GM21737 (cell line): ENCODE measurements around the gene TMCO4.

ENCODE experiments used
- ATAC-seq: cut with Tn5 transposase; IDR thresholded peaks from one replicate; pipeline ENCODE4 v1.9.1; 2021; ENCODE audit warnings: mild to moderate bottlenecking, moderate library complexity; ENCODE audit not compliant: unreplicated experiment

The TMCO4 gene

DNA sequence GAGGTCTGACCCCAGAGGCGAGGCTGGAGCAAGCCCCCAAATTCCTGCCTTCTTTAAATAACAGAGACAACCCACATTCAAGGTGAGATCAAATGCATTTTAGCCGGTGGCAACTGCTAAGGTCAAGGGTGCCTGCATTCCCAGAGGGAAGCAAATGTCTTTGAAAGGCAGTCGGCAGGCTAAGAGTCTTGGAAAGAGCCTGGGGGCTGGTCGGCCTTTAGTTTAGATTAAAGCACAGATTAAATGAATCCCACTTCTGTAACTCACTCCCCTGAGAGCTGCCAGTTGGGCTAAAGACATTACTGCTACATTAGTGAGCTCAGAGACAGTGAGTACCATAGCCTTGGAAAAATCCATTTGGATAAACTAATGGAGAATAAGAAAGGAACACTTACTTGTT is 75.8 kb downstream of the TMCO4 start:
- ATAC-seq, result no peak

DNA sequence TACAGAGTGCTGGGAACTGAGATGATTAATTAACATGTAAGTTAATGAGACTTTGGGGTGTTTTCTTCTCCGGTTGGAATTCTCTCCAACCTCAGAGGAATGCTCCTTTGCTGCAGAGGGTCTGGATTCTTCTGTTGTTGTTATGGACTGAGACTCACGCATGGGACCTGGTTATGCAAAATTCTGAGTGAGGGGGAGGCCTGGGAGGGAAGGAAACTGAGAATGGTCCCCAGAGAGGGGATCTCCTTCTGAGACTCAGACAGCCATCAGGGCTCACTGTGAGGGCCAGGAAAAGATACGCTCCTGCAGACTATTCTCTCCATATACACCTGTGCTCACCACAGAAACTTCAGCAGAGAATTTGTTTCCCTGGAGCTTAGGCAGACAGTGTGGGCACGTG is 78.7 kb downstream of the TMCO4 start:
- no peak for ATAC-seq

DNA sequence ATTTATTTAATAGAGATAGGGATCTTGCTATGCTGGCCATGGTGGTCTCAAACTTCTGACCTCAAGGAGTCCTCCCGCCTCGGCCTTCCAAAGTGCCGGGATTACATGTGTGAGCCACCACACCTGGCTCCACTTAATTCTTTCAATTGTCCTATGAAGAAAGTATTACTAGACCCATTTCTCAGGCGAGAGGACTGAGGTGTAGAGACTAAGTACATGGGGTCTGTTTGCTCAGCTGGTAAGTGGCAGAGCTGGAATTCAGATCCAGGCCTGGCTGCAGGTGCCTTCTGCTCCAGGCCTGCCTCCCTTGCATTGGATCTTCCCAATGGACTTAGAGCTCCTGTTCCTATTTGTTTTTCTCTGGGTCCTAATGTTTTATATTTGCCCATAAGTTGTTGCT is 79.5 kb downstream of the TMCO4 start:
- ATAC-seq, result no peak

DNA sequence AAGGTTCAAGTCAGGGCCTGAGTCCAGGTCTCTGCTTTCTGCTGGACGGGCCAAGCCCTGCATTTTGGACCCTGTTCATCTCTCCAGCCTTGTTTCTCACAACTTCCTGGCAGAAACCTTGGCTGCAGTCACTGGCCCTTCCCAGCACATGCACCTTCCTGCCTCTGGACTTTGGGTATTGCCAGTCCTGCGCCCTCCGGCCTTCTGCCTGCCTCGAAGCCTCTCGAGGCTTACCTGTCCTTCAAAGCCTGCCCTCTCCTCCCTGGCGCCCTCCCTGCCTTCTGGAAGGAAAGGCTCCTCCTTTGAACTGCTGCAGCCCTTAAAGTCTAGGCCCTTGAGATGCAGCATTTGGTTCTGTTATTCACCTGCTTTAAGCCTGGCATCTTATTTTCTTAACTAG is 82.2 kb downstream of the TMCO4 start:
- ATAC-seq, result no peak

DNA sequence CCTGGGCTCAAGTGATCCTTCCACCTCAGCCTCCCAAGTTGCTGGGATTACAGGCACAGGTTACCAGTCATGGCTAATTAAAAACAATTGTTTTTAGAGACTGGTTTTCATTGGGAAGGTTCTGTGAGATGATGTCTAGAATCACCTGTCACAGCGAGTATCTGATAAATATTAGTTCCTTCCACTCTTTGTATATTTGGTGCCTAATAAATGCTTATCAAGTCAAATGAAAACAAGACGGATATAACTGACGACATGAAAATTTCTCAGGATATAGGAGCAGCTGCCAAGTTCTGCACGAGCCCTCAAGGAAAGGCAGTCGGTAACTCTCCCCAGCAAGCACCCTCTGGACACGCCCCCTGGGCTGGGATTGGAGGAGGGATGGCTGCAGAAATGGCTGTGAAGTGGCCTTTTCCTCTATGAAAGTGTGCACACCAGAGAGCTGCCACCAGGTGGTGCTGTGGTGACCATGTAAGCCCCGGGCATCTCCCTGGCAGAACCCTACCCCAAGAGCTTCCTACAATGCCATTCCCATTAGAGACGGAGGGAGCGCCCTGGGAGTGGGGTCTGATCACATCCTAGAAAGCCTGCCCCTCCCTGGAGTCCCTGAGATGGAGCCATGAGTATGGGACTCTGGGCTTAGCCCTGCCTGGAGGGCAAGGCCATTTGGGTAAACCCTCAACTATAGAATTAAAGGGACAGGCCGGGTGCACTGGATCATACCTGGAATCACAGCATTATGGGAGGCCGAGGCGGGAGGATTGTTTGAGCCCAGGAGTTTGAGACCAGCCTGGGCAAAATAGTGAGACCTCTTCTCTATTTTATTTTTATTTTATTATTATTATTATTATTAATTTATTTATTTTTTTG is 84.1 kb downstream of the TMCO4 start:
- ATAC-seq, result no peak

DNA sequence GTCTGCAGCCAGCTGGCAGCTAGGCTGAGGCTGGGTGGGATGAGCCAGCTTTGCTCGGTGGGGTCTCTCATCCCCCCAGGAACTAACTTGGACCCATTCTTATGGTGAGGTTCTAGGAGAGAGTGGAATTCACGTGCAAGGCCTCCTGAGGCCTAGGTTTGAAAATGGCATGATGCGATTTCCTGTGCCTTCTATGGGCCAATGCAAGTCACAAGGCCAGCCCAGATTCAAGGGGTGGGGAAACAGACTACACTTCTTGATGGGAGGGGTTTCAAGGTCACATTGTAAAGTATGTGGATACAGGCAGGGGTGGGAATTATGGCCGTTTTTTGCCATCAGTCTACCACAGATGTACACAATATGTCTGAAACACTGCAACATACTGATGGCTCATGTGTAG is 86.8 kb downstream of the TMCO4 start:
- ATAC-seq, result no peak

DNA sequence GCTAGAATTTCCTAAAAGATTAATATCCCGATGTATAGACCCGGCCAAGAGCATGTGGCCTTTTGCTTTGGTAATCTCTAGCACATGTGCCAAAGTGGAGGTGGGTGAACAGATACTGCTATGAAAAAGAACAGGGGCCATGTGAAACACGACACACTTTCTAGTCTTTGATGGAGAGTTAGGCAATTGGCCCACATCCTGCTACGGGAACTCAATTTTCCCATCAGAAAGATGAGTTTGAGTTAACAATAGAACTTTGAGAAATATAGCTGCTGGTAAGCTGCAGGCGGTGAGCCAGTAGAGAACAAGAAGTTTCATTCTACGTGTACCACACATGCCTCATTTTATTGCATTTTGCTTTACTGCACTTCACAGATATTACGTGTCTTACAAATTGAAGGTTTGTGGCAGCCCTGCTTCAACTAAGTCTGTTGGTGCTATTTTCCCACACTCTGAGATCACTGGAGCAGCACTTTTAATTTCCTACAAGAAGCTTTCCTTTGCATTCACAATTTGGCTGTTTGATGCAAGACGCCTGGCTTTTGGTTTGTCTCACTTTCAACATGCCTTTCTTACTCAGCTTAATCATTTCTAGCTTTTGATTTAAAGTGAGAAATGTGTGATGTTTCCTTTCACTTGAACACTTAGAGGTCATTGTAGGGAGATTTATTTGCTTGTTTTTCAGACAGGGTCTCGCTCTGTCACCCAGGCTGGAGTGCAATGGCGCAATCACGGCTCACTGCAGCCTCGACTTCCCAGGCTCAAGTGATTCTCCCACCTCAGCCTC is 88.7 kb downstream of the TMCO4 start:
- peak; percentile 54 for ATAC-seq

DNA sequence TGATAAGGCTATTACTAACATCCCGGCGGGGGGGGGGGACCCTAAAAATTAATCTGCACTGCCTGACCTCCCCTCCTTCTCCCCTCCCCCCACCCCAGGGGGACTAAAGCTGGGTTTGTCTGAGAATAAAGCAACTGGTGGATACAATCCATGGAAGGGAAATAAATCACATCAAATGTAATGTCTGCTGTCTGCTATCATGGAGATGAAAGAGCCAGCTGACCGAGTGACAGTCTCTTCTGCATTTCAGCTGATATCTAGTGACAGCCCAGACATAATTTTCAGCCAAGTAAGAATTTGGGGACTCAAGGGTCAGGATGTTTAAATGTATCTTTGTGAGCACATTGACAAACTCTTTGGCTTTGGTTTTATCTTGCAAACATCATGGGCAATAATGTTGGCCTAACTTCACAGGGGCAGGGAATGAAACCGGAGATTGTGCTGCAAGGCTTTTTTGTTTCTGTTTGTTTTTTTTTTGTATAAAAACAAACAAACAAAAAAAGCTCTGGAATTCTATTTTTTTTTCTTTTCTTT is 90.4 kb downstream of the TMCO4 start:
- no peak for ATAC-seq

DNA sequence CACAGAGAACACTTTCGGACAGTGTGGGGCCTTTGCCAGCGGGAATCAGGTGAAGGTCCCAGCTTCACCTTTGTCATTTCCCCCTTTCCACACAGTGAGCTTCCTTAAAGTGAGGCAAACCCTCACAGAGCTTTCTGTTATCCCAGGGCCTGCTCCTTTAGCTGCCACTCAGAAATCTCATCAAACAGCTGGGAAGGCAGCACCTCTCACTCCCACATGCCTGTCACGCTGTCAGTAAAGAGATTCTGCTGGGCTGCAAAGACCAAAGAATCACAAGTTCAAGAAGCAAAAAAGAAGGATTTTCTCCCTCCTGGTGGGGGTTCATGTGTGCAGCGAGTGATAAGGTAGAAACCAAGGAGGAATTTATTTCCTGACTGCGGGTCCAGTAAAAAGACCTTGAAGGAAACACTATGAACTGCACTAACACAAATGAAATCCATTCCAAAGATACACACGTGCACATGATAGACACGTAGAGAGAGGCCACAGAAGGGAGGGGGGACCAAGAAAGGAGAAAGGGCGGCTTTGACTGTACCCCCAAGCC is 91.1 kb downstream of the TMCO4 start:
- no peak for ATAC-seq

DNA sequence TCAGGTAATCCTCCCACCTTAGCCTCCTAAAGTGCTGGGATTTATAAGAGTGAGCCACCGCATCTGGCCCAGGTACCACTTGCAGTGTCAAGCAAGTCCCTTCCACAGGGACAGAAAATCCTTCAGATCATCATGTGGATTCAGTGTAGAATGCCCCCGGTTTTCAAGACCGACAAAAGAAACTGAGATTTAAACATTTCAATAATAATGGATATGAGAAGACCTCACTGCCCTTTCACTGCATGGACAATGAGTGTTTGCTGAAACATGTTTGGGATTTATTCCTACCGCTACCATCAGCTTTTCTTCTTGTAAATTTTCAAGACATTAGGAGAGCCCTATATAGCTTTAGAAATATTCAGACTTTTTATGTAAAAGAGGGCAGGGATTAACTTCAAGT is 93.6 kb downstream of the TMCO4 start:
- ATAC-seq, result no peak

DNA sequence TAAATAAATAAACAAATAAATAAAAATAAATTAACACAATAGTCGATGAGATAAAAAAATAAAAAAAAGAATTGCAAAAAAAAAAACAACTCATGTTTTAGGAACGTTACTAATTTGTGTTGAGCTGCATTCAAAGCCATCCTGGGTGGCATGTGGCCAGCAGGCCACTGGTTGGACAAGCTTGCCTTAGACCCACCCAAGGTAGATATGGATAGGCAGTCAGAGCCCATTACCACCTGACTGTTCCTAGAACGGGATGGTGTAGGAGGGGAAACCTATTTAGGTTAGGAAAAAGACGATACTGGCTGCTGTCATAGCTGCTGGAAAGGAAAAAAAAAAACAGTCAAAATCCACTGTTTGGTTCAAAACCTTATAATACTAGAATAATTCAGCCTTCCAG is 94.3 kb downstream of the TMCO4 start:
- ATAC-seq, result no peak

DNA sequence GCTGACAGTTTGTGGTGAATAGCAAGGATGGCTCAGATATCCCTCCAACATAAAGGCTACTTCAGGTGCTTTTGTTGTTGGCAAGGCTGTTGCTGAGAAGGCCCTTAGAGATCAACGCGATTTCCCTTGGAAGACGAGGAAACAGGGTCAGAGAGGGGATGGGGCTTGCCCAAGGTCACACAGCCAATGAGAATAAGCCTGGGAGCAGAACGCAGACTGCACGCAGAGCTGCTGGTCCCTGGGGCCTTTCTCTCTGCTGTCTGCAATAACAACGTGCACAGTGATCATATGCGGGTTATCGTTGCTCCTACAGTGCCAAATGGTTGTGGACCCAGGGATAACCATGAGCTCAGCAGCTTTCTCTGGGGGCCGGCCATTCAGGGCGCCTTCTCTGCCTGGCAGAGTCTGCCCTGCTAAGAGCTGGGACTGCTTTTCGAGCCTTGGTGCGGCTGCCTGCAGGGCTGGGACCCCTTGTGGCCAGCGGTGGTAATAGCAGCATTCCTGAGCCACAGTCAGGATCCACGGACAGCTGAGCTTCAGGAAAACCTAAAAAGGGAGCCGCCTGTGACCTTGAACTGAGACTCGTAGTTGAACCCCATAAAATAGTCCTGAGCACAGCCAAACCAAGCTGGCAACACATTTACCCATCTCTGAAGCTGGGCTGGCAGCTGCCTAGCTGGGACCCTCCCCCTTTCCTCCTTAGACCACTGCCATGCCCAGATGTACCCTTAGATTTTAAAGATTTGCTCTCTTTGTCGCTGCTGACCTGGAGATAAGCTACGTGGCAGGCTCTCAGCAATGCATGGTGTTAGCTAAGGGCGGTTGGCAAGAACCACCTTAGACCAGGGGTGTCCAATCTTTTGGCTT is 95.2 kb downstream of the TMCO4 start:
- no peak for ATAC-seq

DNA sequence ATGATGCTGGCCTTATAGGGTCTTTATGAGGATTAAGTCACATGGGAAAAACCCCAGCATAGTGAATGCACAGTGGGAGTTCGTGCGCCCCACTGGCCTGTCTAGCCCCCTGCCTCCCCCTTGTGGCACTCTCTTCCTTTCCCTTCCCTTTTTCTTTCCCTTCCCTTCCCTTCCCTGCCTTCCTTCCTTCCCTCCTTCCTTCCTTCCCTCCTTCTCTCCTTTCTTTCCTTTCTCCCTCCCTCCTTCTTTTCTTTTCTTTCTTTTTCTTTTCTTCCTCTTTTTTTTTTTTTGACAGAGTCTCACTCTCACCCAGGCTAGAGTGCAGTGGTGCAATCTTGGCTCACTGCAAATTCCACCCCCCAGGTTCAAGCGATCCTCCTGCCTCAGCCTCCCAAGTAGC is 96.4 kb downstream of the TMCO4 start:
- ATAC-seq, result no peak

DNA sequence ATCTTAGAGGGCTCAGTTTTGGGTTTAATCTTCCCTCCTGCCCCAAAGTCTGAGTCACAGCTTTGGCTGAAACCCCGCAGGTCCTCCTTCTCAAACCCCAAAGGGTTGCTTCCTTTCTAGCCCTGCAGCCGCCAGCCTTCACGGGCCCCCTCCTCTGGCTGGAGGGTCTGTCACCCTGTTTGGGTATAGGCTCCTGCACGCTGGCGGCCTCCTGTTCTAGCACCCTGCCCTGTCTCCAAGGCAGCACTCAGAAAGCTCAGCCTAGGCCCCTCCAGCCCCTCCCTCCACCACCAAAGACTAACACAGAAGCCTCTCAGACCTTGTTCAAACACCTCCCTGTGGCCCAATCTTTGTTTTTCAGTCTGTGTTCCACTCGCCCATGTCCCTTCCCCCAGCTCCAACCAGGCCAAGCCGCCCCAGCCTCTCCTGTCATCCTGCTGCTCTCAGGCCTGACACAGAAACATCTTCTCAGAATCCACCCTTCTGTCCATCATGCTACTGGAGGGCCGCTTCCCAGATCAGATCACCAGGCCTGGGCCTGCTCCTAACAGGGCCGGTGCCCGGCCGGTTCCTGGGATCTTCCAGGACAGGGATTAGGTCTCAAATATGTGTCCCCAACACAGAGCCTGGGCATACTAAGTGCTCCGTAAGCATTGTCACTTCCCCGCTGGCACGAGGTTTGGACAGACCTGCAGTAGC is 99.5 kb downstream of the TMCO4 start:
- ATAC-seq, result no peak

DNA sequence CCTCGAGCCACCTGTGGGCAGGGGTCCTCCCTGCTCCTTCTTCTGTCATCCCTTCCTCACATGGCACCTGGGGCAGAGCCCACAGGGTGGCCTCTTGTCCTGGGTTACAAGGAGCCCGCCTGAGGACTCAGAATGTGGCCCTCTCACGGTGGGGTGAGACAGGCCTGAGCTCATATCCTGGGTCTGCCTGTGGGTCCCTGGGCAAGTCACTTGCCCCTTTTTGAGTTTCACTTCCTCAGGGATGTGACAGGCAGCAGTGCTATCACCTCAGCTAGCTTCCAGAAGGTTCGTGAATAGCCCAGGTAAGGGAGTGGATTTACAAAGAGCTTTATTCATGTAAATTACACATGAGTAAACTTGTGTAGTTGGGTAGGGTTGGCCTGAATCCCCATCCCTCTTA is 101.5 kb downstream of the TMCO4 start:
- no peak for ATAC-seq

DNA sequence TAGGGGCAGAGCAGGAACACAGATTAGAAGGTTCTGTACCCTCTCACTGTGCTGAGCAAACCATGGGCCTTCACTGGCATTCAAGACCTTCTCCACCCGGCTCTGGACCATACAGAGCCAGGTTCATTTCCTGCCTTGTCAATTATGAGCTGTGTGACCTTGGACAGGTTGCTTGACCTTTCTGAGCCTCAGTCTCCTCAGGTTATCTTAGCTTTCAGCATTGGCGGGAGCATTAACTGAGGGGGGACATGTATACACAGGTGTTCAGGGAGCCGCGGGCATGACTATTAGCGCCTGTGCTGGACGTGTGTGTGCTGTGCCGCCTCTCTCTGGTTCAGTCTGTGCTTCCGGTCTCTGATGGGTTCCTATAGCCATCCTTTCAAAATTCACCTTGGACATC is 102.9 kb downstream of the TMCO4 start:
- no peak for ATAC-seq

DNA sequence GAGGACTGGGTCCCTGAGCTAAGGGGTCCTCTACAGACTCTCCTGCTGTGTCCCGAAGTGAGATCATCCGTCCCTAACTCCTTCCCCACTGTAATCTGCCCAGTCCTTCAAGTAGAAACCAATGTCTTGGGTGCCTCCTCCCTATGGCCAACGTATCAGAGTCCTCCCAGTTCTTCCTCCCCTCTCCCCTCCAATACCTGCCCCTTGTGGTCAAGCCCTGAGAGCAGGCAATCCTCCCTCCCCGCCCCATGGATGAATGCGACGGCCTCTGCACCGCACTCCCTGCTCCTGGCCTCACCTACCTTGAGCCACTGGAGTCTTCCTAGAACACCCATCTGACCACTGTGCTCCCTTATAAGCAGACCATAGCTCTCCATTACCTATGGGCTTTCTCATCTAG is 103.9 kb downstream of the TMCO4 start:
- no peak for ATAC-seq

DNA sequence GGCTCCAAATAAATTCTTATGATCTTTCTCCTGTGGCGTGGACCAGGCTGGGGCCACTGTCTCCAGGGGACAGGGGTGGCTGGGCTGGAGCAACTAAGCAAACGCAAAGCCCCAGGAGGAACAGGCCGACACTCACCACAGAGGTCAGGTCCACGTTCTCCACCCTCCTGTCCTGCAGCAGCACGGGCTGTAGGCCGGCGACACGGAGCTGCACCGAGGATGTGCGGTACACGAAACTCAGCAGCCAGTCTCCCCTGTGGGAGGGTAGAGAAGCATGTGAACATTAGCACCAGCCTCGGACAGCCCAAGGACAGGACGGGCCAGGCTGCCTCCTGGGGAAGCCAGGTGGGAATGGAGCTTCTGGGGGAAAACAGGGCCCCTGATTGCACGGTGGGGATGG is 105.4 kb downstream of the TMCO4 start:
- ATAC-seq, result no peak

DNA sequence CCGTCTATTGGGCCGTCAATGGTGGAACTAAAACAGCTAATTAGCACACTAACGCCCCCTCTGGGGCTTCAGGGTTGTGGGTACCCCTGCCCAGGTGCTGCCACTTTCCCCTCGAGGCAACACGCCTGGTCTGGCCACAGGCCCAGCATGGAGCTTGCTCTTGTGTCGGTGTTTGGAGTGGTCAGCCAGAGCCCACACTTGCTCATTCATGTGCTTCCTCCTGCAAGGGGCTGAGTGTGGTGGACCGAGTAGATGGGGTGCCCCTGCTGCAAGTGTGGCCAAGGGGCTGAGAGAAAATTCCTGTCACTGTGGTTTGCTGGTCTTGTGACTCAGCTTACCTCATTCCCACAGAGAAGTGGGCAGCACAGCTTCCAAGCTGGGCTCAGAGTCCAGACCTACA is 109.4 kb downstream of the TMCO4 start:
- no peak for ATAC-seq

DNA sequence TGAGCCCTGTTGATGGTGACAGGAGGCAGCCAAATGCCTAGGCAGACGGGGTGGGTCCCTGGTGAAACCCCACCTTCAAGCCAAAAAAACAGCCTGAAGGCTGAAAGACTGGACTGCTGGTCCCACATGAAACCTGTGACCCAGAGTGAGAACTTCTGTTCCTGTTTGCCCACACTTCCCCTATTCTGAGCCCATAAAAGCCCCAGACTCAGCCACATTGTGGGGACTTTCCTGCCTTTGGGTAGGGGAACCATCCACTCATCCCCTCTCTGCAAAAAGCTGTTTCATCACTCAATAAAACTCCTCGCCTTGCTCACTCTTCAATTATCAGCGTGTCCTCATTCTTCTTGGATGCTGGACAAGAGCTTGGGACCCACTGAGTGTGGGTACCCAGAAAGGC is 109.9 kb downstream of the TMCO4 start:
- ATAC-seq, result no peak
